GM12878 (cell line): ENCODE results near the gene GMIP. TPM values are rescaled to one million over a fixed set of nuclear protein-coding genes. Genes with fewer than 3 reads are reported as not detected.
A peak's percentile ranks its signal among the peaks of the same experiment; 100 is the strongest.

Experiments
- ATAC-seq: fragments of 200-7000 bp; cut with Tn5 transposase; 3 replicates; pipeline ENCODE4 v1.9.1; 2020; ENCODE audit warnings: mild to moderate bottlenecking, moderate library complexity
- BruUV-seq: library from RNA; stranded (reverse); fragments of 400-500 nt; replicated peaks from 2 replicates; lab custom pipeline; 2021; lab: Mats Ljungman, UMichigan
- CTCF ChIA-PET: fragments of 300-600 bp; sonication (Branson Sonifier 250); formaldehyde crosslinking; extraction: SDS; loops from one replicate; lab custom pipeline; 2021; ENCODE audit warnings: inconsistent platforms; lab: Yijun Ruan, JAX
- POLR2A ChIA-PET: fragments of 350-600 bp; formaldehyde crosslinking; extraction: SDS; loops from one replicate; lab custom pipeline; 2021; ENCODE audit warnings: inconsistent platforms; lab: Charles Lee
- RAD21 ChIA-PET: fragments of 300-600 bp; sonication (Branson Sonifier 250); formaldehyde crosslinking; loops from one replicate; lab custom pipeline; 2023; ENCODE audit warnings: antibody characterized with exemption; ENCODE audit not compliant: unreplicated experiment; lab: Charles Lee
- SMC1A ChIA-PET: fragments of 300-600 bp; sonication (Branson Sonifier 250); formaldehyde crosslinking; loops from one replicate; lab custom pipeline; 2023; ENCODE audit not compliant: unreplicated experiment, uncharacterized antibody; lab: Charles Lee
- DNase-seq: peaks from one replicate; pipeline ENCODE4 v3.0.0-alpha.2; 2011; ENCODE audit warnings: low read depth, low spot score
- FAIRE-seq: peaks from 3 replicates; lab custom pipeline; 2011; peaks lifted over from hg19 to GRCh38; lab: Jason Lieb, UNC
- H2AFZ ChIP-seq: 2 replicates; pipeline ENCODE4 v1.6.0; 2011; ENCODE audit warnings: low read depth, low read length, control low read depth; ENCODE audit not compliant: control insufficient read depth
- H3K27ac ChIP-seq: 2 replicates; pipeline ENCODE4 v1.5.1; 2011; ENCODE audit warnings: control low read depth; ENCODE audit not compliant: control insufficient read depth, insufficient read depth
- H3K27me3 ChIP-seq, 2 experiments: replicated peaks in 1 of 2; 2 replicates each; pipeline versions ENCODE4 v1.6.0 to v1.6.1; 2011; ENCODE audit warnings: low read length in 1 of 2; ENCODE audit not compliant: control insufficient read depth in 2 of 2, insufficient read depth in 2 of 2
- H3K36me3 ChIP-seq, 2 experiments: 2 replicates each; pipeline ENCODE4 v1.5.1; 2011; ENCODE audit warnings: low read length in 1 of 2; ENCODE audit not compliant: control insufficient read depth in 2 of 2, insufficient read depth in 2 of 2
- H3K4me1 ChIP-seq: 2 replicates; pipeline ENCODE4 v1.6.1; 2011; ENCODE audit warnings: mild to moderate bottlenecking, low read length, moderate library complexity, mixed read lengths; ENCODE audit not compliant: control insufficient read depth, insufficient read depth
- H3K4me2 ChIP-seq: 2 replicates; pipeline ENCODE4 v1.6.0; 2011; ENCODE audit warnings: control low read depth; ENCODE audit not compliant: control insufficient read depth, insufficient read depth
- H3K4me3 ChIP-seq: fragments of 200-600 bp; sonication (generic); 2 replicates; pipeline ENCODE4 v1.5.1; 2016
- H3K79me2 ChIP-seq: 2 replicates; pipeline ENCODE4 v1.6.0; 2011; ENCODE audit warnings: low read length; ENCODE audit not compliant: control insufficient read depth, insufficient read depth
- H3K9ac ChIP-seq: 2 replicates; pipeline ENCODE4 v1.8.0; 2011; ENCODE audit warnings: low read length, control low read depth, mixed read lengths; ENCODE audit not compliant: control insufficient read depth, insufficient read depth
- H3K9me3 ChIP-seq: replicated peaks from 3 replicates; pipeline ENCODE4 v1.5.1; 2011; ENCODE audit warnings: mild to moderate bottlenecking, low read length; ENCODE audit not compliant: control insufficient read depth, insufficient read depth
- H4K20me1 ChIP-seq: 2 replicates; pipeline ENCODE4 v1.6.0; 2011; ENCODE audit not compliant: control insufficient read depth, insufficient read depth
- BHLHE40 ChIP-seq, 2 experiments: fragments of 450-650 bp in 1 of 2; IDR thresholded peaks; 2 replicates each; pipeline ENCODE4 v1.6.1; 2011 to 2017; ENCODE audit warnings: low read depth in 2 of 2, borderline replicate concordance in 1 of 2, improper control_type of control experiment in 1 of 2, low read length in 1 of 2, mild to moderate bottlenecking in 1 of 2
- CBX3 ChIP-seq: fragments of 200-600 bp; sonication (generic); IDR thresholded peaks from 2 replicates; pipeline ENCODE4 v1.6.1; 2016; ENCODE audit warnings: low read depth, borderline replicate concordance
- IKZF1 ChIP-seq: fragments of 450-650 bp; conservative IDR thresholded peaks from 2 replicates; pipeline ENCODE4 v1.6.1; 2017; ENCODE audit warnings: antibody characterized with exemption, mild to moderate bottlenecking
- IRF4 ChIP-seq: IDR thresholded peaks from 2 replicates; pipeline ENCODE4 v1.6.1; 2011; ENCODE audit warnings: low read depth, low read length
- LARP7 ChIP-seq: fragments of 450-650 bp; IDR thresholded peaks from 2 replicates; pipeline ENCODE4 v1.6.1; 2017; ENCODE audit warnings: mild to moderate bottlenecking
- MTA2 ChIP-seq: fragments of 450-650 bp; IDR thresholded peaks from 2 replicates; pipeline ENCODE4 v1.6.1; 2016; ENCODE audit warnings: low read depth, mild to moderate bottlenecking, moderate library complexity
- MYC ChIP-seq: IDR thresholded peaks from 2 replicates; pipeline ENCODE4 v1.6.1; 2011; ENCODE audit warnings: mild to moderate bottlenecking, low read length, moderate library complexity, inconsistent platforms; ENCODE audit not compliant: insufficient read depth, insufficient replicate concordance, insufficient read length, severe bottlenecking
- NR2F1 ChIP-seq: fragments of 450-650 bp; conservative IDR thresholded peaks from 2 replicates; pipeline ENCODE4 v1.6.1; 2017; ENCODE audit warnings: mild to moderate bottlenecking
- POLR2AphosphoS5 ChIP-seq: IDR thresholded peaks from 2 replicates; pipeline ENCODE4 v1.6.1; 2011; ENCODE audit warnings: mild to moderate bottlenecking, low read length, inconsistent platforms
- POU2F2 ChIP-seq: IDR thresholded peaks from 3 replicates; pipeline ENCODE4 v1.6.1; 2011; ENCODE audit warnings: low read depth, mild to moderate bottlenecking, low read length, borderline replicate concordance
- SRF ChIP-seq, 2 experiments: IDR thresholded peaks; 2 replicates each; pipeline ENCODE4 v1.6.1; 2011; ENCODE audit warnings: low read depth in 2 of 2, low read length in 2 of 2, mild to moderate bottlenecking in 1 of 2, moderate library complexity in 1 of 2
- WRNIP1 ChIP-seq: IDR thresholded peaks from 2 replicates; pipeline ENCODE4 v1.6.1; 2011; ENCODE audit warnings: low read depth, low read length, improper control_type of control experiment, borderline replicate concordance
- WGBS: methylation state at CpG from one replicate; pipeline ENCODE4 v1.1.6; 2016; ENCODE audit warnings: low lambda C conversion rate; ENCODE audit not compliant: insufficient replicate concordance, insufficient coverage; ENCODE audit errors: missing lambda C conversion rate; 5-methylcytosine and 5-hydroxymethylcytosine counted together
- in situ Hi-C: fragments of 300-500 bp; cut with MboI; formaldehyde crosslinking; loops from 9 replicates; pipeline ENCODE4 v1.14.3; 2018; ENCODE audit warnings: mixed read lengths
- intact Hi-C: fragments of 100-400 bp; cut with micrococcal nuclease; formaldehyde crosslinking; loops from one replicate; pipeline ENCODE4 v1.14.2; 2022; ENCODE audit not compliant: unreplicated experiment
- polyA plus RNA-seq, 11 experiments: library from polyadenylated mRNA; depleted of rRNA in 4 of 11; unstranded in 6 of 11; stranded (reverse) in 5 of 11; fragments of >200 nt; fragmentation: Nextera tagmentation in 4 of 11; fragmentation: Illumina TruSeq in 1 of 11; extraction: Ambion mirVana in 4 of 11; extraction: Trizol in 1 of 11; gene quantifications; 1 replicate in 1 of 11; 2 replicates in 10 of 11; pipeline versions ENCODE4 v1.2.1 to v1.2.3, GENCODE V29; 2011 to 2016; ENCODE audit warnings: inconsistent platforms in 2 of 11, missing spikeins in 2 of 11, low read depth in 1 of 11
- total RNA-seq, 4 experiments: library from RNA; depleted of rRNA in 3 of 4; stranded (reverse); fragments of >200 nt in 3 of 4; fragmentation: Illumina TruSeq in 1 of 4; extraction: Trizol in 1 of 4; gene quantifications; 2 replicates each; pipeline versions ENCODE4 v1.2.1 to v1.2.3, GENCODE V29; 2013 to 2021
- TF ChIP-seq, protein P1 (sequence below): fragments of 450-650 bp; IDR thresholded peaks from 2 replicates; pipeline ENCODE4 v1.6.1; 2017; ENCODE audit warnings: mild to moderate bottlenecking, low read depth, inconsistent platforms; ENCODE audit not compliant: poor library complexity, severe bottlenecking
- TF ChIP-seq, protein P2 (sequence below): fragments of 150-350 bp; IDR thresholded peaks from 2 replicates; pipeline ENCODE4 v1.6.1; 2016; ENCODE audit warnings: low read depth, low read length
- TF ChIP-seq, protein P3 (sequence below): IDR thresholded peaks from 2 replicates; pipeline ENCODE4 v1.6.1; 2012; ENCODE audit warnings: low read length, inconsistent platforms

The GMIP gene
- total and polyA plus RNA-seq, 10 of the 15 experiments (the other 5 are each of a cell fraction or from before 2014, with no cell fraction given), result 1.5 to 63.5 (median 22.3) TPM

DNA sequence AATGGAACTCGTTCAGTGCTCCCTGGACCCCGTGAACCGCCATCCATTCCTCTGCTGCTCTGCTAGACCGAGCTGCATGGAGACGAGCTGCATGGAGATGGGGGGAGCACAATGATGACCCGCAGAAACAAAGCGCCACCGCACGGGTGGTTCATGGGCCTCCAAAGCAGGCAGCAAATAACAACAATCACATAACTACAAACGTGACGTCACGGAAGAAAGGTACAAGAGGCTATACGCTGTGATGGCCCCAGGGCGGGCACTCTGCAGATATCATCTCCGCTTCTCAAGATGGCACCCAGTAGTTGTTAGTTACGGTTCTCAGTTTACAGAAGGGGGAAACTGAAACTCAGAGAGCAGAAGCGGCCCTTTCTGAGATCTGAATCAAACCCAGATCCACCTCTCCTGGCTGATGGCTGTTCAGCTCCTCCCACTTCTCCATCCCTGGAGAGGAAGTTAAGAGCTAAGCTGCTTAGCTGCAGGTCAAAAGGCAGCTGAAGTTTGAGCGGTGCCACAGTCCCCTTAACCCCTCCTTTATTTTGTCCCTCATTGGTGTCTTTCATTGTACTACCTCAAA, 18.3 kb upstream of the GMIP start:
- Histone ChIP-seq H4K20me1 (no peaks in the 10 kb centered on the region), H3K4me1 (peaks cover 4% of the 10 kb centered on the region; the same call in 1 of the 2 replicates), H3K27ac (peak overlapping the region; percentile 97), H3K4me2 (peak overlapping the region; percentile 77), H3K9me3 (no peaks in the 10 kb centered on the region; the same call in 1 of the 3 replicates), H3K36me3 (peaks cover 18 to 23% of the 10 kb centered on the region in 2 experiments), H3K9ac (peak overlapping the region; percentile 92), H3K27me3 (no peaks in the 10 kb centered on the region), H3K4me3 (peak overlapping the region; percentile 87), H3K79me2 (peaks cover 40% of the 10 kb centered on the region), H2AFZ (no peak overlapping the region)
- peak; percentile 95 for FAIRE-seq
- intact Hi-C loops, result loop anchor here (2.0 to 10.0 kb wide), 4 partner anchors 63 to 243 kb away; partner anchors contain the start of genes ZNF253, ZNF506 and ZNF93
- in situ Hi-C loops, result loop anchor here (10.0 kb wide), 1 partner anchor 1363 kb away; the partner anchor contains the start of gene ZNF430
- ChIA-PET POLR2A (interaction anchor here (0.5 to 3.9 kb wide), 17 partner anchors 9 to 1359 kb away, joined by 3 to 18 read pairs (median 6); partner anchors contain the start of genes GMIP, LPAR2, NDUFA13 and ZNF14), SMC1A (interaction anchor here (0.6 to 2.2 kb wide), 18 partner anchors 18 to 240 kb away, joined by 3 to 10 read pairs (median 4); partner anchors contain the start of genes GMIP, ZNF253, ZNF506 and ZNF93), RAD21 (interaction anchor here (0.7 to 2.3 kb wide), 16 partner anchors 12 to 1114 kb away, joined by 3 to 13 read pairs (median 4); partner anchors contain the start of genes GMIP, ZNF14, ZNF253 and ZNF506), CTCF (interaction anchor here (0.8 to 3.5 kb wide), 6 partner anchors 18 to 240 kb away, joined by 3 to 28 read pairs (median 6); partner anchors contain the start of gene GMIP)
- peak; percentile 83 for ATAC-seq
- BruUV-seq, result no TSS peak
- WGBS, result 4% methylated on average over 18 of the region's 18 CpGs
- DNase-seq, result peak; percentile 93
- TF ChIP-seq LARP7 (0 out of 2 replicates have a peak, but pooled peaks have one; percentile 2), POU2F2 (peak; percentile 62; the same call in 2 of the 3 replicates), WRNIP1 (no peak), BHLHE40 (IDR thresholded peaks at IDR 0.05; ENCODE audit: borderline replicate concordance in 1 of 2, low read depth in 2 of 2, low read length in 1 of 2) (peak; percentile 5 to 57; a peak in 2 of 4 replicates), CBX3 (no peak), IRF4 (peak; percentile 52; the same call in 1 of the 2 replicates), NR2F1 (0 out of 2 replicates have a peak, but pooled peaks have one; percentile 45), SRF (IDR thresholded peaks at IDR 0.05; ENCODE audit: low read depth in 2 of 2, low read length in 2 of 2) (peak; percentile 45 to 89; a peak in 3 of 4 replicates), IKZF1 (peak; percentile 24; the same call in 1 of the 2 replicates), MYC (no peak), MTA2 (peak; percentile 26; the same call in 1 of the 2 replicates), POLR2AphosphoS5 (peak; percentile 93)
- TF ChIP-seq, protein P1, sequence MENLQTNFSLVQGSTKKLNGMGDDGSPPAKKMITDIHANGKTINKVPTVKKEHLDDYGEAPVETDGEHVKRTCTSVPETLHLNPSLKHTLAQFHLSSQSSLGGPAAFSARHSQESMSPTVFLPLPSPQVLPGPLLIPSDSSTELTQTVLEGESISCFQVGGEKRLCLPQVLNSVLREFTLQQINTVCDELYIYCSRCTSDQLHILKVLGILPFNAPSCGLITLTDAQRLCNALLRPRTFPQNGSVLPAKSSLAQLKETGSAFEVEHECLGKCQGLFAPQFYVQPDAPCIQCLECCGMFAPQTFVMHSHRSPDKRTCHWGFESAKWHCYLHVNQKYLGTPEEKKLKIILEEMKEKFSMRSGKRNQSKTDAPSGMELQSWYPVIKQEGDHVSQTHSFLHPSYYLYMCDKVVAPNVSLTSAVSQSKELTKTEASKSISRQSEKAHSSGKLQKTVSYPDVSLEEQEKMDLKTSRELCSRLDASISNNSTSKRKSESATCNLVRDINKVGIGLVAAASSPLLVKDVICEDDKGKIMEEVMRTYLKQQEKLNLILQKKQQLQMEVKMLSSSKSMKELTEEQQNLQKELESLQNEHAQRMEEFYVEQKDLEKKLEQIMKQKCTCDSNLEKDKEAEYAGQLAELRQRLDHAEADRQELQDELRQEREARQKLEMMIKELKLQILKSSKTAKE, result peak; percentile 25
- TF ChIP-seq, protein P2, sequence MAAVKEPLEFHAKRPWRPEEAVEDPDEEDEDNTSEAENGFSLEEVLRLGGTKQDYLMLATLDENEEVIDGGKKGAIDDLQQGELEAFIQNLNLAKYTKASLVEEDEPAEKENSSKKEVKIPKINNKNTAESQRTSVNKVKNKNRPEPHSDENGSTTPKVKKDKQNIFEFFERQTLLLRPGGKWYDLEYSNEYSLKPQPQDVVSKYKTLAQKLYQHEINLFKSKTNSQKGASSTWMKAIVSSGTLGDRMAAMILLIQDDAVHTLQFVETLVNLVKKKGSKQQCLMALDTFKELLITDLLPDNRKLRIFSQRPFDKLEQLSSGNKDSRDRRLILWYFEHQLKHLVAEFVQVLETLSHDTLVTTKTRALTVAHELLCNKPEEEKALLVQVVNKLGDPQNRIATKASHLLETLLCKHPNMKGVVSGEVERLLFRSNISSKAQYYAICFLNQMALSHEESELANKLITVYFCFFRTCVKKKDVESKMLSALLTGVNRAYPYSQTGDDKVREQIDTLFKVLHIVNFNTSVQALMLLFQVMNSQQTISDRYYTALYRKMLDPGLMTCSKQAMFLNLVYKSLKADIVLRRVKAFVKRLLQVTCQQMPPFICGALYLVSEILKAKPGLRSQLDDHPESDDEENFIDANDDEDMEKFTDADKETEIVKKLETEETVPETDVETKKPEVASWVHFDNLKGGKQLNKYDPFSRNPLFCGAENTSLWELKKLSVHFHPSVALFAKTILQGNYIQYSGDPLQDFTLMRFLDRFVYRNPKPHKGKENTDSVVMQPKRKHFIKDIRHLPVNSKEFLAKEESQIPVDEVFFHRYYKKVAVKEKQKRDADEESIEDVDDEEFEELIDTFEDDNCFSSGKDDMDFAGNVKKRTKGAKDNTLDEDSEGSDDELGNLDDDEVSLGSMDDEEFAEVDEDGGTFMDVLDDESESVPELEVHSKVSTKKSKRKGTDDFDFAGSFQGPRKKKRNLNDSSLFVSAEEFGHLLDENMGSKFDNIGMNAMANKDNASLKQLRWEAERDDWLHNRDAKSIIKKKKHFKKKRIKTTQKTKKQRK, result no peak
- TF ChIP-seq, protein P3, sequence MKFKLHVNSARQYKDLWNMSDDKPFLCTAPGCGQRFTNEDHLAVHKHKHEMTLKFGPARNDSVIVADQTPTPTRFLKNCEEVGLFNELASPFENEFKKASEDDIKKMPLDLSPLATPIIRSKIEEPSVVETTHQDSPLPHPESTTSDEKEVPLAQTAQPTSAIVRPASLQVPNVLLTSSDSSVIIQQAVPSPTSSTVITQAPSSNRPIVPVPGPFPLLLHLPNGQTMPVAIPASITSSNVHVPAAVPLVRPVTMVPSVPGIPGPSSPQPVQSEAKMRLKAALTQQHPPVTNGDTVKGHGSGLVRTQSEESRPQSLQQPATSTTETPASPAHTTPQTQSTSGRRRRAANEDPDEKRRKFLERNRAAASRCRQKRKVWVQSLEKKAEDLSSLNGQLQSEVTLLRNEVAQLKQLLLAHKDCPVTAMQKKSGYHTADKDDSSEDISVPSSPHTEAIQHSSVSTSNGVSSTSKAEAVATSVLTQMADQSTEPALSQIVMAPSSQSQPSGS, result 0 out of 2 replicates have a peak, but pooled peaks have one; percentile 58
